HG03520 (cell line): ENCODE results near the gene D2HGDH.
"Not testable (repeated sequence)": the region's sequence is repeated elsewhere in the genome, so short reads cannot be mapped to it uniquely, and the experiment has no call there.

Experiments
- ATAC-seq: cut with Tn5 transposase; IDR thresholded peaks from one replicate; pipeline ENCODE4 v1.9.1; 2021; ENCODE audit warnings: mild to moderate bottlenecking, moderate library complexity; ENCODE audit not compliant: unreplicated experiment

Gene D2HGDH

DNA sequence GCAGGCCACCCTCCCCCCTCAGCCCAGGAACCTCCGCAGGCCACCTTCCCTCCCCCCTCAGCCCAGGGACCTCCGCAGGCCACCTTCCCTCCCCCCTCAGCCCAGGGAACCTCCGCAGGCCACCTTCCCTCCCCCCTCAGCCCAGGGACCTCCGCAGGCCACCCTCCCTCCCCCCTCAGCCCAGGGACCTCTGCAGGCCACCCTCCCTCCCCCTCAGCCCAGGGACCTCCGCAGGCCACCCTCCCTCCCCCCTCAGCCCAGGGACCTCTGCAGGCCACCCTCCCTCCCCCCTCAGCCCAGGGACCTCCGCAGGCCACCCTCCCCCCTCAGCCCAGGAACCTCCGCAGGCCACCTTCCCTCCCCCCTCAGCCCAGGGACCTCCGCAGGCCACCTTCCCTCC, 71.8 kb downstream of the D2HGDH start:
- ATAC-seq = not testable (repeated sequence)

DNA sequence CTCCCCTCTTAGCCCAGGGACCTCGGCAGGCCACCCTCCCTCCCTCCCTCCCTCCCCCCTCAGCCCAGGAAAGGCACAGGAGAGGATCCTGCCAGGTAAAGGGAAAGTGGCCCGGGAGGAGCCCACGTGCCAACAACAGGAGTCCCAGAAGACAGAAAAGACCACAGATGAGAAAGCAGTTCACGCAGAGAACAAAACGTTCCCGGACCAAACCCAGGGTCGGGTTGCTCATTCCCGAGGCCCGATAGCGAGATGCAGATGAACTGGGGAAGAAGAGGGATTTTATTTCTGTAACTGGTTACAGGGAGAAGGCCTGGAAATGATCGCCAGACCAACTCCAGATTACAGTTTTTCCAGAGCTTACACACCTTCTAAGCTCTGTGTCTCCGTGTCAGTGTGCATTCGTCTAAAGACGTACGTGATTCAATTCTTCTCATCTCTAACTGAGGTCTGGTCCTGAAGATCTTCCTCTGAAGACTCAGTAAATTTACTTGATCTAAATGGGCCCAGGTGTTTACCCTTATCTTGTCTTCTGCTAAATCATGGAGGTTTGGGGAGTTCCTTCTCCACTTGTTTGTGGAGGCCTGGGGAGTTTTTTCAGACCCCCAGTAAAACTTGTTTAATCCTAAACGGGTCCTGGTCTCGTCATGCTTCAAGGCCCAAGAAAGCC, 73.8 kb downstream of the D2HGDH start:
- ATAC-seq = no peak

DNA sequence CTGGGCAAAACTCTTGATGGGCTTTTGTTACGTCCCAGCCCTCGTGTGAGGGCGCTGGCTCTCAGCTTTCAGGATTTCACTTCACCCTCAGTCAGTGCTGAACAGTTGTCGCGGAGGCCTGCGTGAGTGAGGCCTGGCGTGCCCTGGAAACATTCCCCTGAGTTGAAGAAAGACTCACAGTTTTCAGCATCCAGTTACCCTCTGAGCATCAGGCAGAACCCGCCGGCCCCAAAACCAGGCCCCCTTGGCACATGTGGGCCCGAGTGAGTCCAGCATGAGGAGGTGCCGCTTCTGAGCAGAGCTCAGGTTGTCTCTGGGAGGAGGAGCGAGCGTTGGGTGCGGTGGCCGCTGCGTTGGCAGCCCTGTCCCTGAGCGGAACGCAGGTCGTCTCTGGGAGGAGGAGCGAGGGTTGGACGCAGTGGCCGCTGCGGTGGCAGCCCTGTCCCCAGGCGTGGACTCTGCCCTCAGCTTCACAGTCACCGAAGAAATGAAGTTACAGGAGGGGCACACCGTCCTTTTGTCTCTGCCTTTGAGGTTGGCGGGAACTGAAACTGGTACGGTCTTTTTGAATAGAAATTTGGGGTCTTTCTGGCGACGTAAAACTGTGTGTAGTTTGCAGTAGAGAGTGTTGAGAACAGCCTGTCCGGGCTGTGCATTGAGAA, 74.4 kb downstream of the D2HGDH start, which contains the start of gene NEU4:
NEU4 (plus strand) TSS at position 473 of the 662 bp plus-strand sequence. CDS start 5,292 bp downstream, outside the sequence.
- no peak for ATAC-seq

DNA sequence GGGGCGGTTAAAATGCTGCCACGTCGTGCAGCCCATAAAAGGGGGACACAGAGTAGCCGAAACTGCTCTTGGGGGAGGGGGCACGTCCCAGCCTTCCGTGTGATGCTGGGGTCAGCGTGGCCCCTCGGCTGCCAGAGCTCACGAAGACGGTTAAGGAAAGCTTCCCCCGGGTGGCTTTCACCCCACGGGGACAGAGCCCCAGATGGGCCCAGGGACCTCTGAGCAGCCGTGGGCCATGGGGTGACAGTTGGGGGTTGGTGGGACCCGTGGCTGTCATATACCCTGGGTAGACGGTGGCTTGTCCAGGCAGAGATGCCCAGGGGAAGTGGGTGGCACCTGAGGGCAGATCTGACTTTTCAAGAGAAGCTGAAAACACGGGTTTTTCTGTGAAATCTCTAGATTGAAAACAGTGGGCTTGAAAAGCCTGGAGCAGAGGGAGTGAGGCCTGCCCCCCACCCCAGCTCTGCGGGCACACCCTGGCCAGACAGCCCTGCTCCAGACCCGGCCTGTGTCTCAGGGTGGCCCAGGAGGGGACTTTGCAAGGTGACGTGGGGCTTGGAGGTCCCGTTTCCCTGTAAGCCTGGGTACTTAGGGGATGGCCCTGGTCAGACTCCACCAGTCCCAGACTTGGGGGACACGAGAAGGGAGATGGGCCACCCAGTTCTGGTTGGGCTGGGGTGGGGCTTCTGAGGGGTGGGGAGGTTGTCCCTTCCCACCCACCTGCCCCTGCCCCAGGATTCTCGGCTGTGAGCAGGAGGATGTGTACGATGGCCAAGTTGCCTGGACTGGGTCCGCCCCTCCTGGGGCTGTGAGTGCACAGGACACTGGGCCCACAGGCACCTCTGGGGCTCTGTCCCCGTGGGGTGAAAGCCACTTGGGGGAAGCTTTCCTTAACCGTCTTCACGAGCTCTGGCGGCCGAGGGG, 75.2 kb downstream of the D2HGDH start:
- no peak for ATAC-seq

- no peak for ATAC-seq
Observed at GRCh38 chr2:241810307-241811200, 76.1 kb downstream of the D2HGDH start.

DNA sequence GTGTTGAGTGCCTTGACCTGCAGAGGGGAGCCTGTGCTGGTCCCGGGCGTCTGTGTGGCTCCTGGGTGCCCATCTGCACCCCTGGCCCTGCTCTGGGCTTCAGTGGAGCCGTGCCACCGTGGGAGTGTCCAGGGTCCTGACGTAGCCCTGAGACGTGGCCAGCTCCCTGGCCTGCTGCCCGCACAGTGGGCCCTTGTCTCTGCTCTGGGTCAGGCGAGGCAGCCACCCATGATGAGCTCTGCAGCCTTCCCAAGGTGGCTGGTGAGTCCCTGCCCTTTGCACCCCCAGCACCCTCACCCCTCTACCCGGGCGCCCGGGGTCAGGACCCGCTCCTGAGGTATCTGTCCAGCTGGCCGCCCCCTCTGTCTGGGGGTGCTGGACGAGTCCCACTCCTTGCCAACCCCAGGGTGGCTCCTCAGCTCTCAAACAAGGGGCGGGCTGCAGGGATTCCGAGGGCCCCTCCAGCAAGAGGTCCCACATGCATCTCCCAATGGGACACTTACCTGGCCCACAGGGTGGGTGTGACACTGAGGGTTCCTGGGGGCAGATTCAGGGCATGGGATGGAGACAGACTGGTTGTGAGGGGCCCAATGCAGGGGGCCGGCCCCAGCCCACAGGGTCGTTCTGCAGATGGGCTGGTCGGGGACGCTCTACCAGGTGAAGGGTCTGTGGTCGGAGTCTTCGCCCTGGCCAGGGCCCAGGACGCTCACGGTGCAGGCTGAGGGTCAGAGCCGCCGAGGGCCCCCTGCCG, 76.9 kb downstream of the D2HGDH start:
- ATAC-seq = no peak

- no peak for ATAC-seq
Observed at GRCh38 chr2:241811952-241812729, 77.7 kb downstream of the D2HGDH start.

- no peak for ATAC-seq
Observed at GRCh38 chr2:241812730-241813643, 78.6 kb downstream of the D2HGDH start.

DNA sequence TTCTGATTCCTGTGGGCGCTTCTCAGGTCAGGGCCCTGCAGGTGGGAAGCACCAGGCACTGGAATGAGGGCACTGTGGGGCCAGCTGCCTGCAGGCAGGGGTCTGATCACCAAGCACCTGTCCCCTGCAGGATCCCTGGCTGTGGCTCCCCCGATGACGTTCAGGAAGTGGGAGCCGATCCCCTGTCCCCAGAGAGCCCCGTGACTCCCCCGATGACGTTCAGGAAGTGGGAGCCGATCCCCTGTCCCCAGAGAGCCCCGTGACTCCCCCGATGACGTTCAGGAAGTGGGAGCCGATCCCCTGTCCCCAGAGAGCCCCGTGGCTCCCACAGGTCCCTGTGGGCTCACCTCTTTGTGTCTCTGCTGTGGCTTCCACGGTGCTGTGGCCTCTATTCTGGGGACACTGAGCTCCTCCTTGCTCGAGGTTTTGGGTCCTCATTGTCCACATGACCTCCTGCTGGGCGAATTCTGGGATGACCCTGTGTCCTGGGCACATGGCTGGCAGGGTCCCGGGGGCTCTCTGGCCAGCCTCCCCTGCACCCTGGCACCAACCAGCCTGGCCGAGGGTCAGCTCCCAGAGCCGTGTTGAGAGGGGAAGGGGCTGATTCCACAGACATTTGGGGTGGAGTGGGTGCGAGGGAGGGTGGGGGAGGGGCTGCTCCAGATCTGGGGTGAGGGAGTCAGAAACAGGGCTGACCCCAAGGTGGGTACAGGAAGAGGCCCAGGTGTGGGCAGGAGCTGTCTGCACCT, 79.4 kb downstream of the D2HGDH start:
- ATAC-seq = no peak

- ATAC-seq = no peak
Observed at GRCh38 chr2:241814393-241814642, 79.9 kb downstream of the D2HGDH start.

- no peak for ATAC-seq
Observed at GRCh38 chr2:241814643-241815476, 80.4 kb downstream of the D2HGDH start.

DNA sequence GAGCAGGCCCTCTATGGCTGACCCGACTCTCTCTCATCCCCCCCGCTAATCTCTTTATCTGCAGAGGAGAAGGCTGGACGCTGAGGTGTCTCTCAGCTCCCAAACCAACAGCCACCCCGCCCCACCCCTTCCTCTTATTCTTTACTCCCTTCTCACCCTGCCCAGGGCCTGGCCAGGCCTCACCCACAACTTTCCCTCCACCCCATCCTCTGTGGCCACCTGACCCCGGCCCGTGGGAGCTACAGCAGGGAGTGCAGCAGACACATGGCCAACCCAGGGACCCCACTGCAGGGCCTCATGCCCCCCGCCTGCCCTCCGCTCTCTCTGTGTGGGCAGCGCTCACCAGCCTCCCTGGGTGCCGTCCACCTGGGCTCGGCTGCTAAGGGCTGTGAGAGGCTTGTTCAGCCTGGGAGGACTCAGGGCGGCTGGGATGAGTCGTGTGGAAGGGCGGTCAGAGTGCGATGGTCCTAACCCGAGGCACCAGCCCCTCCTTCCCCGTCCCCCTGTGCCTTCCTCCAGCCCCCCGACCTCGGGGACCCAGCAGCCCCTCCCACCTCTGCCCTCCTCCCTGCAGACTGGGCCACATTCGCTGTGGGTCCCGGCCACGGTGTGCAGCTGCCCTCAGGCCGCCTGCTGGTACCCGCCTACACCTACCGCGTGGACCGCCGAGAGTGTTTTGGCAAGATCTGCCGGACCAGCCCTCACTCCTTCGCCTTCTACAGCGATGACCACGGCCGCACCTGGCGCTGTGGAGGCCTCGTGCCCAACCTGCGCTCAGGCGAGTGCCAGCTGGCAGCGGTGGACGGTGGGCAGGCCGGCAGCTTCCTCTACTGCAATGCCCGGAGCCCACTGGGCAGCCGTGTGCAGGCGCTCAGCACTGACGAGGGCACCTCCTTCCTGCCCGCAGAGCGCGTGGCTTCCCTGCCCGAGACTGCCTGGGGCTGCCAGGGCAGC, 81.3 kb downstream of the D2HGDH start:
- no peak for ATAC-seq

DNA sequence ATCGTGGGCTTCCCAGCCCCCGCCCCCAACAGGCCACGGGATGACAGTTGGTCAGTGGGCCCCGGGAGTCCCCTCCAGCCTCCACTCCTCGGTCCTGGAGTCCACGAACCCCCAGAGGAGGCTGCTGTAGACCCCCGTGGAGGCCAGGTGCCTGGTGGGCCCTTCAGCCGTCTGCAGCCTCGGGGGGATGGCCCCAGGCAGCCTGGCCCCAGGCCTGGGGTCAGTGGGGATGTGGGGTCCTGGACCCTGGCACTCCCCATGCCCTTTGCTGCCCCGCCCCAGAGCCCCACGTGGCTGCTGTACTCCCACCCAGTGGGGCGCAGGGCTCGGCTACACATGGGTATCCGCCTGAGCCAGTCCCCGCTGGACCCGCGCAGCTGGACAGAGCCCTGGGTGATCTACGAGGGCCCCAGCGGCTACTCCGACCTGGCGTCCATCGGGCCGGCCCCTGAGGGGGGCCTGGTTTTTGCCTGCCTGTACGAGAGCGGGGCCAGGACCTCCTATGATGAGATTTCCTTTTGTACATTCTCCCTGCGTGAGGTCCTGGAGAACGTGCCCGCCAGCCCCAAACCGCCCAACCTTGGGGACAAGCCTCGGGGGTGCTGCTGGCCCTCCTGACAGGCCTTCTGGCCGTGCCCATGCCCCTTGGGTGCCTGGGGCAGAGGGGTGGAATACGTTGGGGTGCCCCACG, 82.1 kb downstream of the D2HGDH start:
- ATAC-seq = no peak

DNA sequence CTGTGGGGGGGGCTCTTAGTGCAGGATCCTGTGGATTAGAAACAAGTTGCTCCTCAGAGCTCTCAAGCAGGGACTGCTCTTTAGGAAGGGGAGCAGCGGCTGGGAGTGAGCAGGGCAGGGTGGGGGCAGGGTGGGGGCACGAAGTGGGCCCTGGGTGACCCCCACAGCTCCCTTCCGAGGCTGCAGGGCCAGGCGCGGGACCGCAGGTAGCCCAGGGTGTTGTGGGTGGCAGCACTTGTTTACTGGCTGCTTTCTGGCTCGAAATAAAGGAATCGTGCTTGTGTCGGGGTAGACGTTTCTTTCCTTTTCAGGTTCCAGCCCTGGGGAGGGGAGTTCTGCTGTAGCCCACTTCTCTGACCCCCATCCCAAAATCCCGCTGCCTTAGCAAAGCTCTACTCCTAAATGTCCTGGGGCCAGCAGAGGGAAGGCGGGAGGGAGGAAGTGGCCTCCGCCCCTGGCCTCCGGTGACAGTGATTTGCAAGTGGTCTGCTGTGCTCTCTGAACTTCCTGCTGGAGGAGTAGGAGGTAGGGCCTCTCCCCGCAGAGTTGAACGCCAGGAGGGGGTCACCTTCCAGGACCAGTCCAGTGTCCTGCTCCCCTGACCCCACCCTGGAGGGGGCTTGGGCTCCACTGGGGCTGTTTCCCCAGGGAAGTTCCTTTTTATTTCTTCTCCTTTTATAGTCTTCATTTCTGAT, 82.8 kb downstream of the D2HGDH start:
- ATAC-seq = no peak
